Thoracic aorta (tissue), 2 donors: Measurements from ENCODE around the gene AP4M1. TPM values are rescaled to one million over a fixed set of nuclear protein-coding genes. Genes with fewer than 3 reads are reported as not detected.

Experiments used
- ATAC-seq: fragments of 150-250 bp; one replicate; pipeline ENCODE4 v1.8.0; 2017; ENCODE audit warnings: low read depth; ENCODE audit not compliant: insufficient number of reproducible peaks, low FRiP score
- DNase-seq: peaks from one replicate; pipeline ENCODE4 v3.0.0-alpha.2; 2020; ENCODE audit warnings: low spot score
- H3K27ac ChIP-seq, 2 donors: fragments of 200-600 bp; sonication (generic); 1 replicate in 1 of 2; 2 replicates in 1 of 2; pipeline ENCODE4 v1.5.1; 2016; ENCODE audit warnings: mild to moderate bottlenecking in 2 of 2, moderate library complexity in 2 of 2
- H3K27me3 ChIP-seq: fragments of 200-600 bp; sonication (generic); replicated peaks from 2 replicates; pipeline ENCODE4 v1.6.0; 2016; ENCODE audit warnings: mild to moderate bottlenecking; ENCODE audit not compliant: insufficient read depth
- H3K36me3 ChIP-seq: fragments of 200-600 bp; sonication (generic); one replicate; pipeline ENCODE4 v1.5.1; 2016
- H3K4me1 ChIP-seq, 2 donors: fragments of 200-600 bp; sonication (generic); 1 replicate in 1 of 2; 2 replicates in 1 of 2; pipeline versions ENCODE4 v1.5.1 to v1.6.0; 2016; ENCODE audit warnings: low read depth in 2 of 2, mild to moderate bottlenecking in 1 of 2; ENCODE audit not compliant: control insufficient read depth in 1 of 2
- H3K4me3 ChIP-seq: fragments of 200-600 bp; sonication (generic); 2 replicates; pipeline ENCODE4 v1.5.1; 2016; ENCODE audit warnings: mild to moderate bottlenecking
- H3K9me3 ChIP-seq: fragments of 200-600 bp; sonication (generic); 2 replicates; pipeline ENCODE4 v1.5.1; 2016
- total RNA-seq, 2 donors: library from RNA; depleted of rRNA; stranded (reverse); fragments of >200 nt; gene quantifications; one replicate each; pipeline versions ENCODE4 v1.1.0 to v1.2.3, GENCODE V29; 2016
- TF ChIP-seq, protein P1 (sequence below): fragments of 200-600 bp; sonication (generic); IDR thresholded peaks from one replicate; pipeline ENCODE4 v1.5.1; 2019; ENCODE audit warnings: antibody characterized with exemption

The AP4M1 gene
- total RNA-seq, 2 donors from 2014 or later = 22.3 to 23.8 TPM

DNA sequence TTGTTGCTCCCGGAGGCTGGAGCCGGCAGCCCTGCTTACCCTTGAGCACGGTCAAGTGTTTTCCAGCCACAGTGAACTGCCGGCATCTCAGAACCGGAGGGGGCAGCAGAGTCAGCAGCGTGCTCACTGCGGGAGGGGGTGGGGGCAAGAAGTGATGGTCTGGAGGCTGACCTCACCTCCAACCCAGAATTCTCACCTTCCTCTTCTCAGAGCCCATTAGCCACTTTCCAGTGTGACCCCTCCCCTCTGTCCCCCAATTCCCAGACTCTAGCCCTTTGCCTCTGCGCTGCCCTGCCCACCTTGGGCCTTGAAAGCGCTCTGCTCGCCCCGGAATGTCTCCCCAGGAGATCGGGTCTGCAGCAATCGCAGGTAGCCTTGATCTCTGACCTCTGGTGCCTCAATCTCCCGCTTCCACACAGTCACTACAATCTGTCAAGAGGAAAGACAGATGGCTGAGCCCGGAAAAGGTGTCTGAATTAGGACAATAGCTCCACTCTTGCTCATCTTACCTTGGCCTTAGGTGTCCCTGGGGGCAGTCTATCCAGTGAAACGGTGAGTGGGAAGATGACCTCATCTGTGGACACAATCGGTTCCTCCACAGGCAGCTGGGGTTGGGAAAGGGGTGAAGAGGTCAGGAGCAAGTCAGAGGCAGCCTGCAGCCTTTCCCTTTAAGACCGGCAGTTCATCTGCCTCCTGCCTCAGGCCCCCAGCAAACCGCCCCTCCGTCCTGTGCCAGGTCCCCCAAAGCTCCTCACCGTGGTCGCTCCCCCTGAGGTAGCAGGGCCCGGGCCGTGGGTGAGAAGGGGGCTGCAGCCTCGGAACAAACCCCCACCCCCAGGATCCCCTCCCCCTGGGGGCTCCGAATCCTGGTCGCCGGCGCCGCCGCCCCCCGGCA lies 56.1 kb downstream of the AP4M1 start:
- no peaks in the 10 kb centered on the region for H3K27me3 ChIP-seq
- DNase-seq = no peak
- TF ChIP-seq, protein P1, sequence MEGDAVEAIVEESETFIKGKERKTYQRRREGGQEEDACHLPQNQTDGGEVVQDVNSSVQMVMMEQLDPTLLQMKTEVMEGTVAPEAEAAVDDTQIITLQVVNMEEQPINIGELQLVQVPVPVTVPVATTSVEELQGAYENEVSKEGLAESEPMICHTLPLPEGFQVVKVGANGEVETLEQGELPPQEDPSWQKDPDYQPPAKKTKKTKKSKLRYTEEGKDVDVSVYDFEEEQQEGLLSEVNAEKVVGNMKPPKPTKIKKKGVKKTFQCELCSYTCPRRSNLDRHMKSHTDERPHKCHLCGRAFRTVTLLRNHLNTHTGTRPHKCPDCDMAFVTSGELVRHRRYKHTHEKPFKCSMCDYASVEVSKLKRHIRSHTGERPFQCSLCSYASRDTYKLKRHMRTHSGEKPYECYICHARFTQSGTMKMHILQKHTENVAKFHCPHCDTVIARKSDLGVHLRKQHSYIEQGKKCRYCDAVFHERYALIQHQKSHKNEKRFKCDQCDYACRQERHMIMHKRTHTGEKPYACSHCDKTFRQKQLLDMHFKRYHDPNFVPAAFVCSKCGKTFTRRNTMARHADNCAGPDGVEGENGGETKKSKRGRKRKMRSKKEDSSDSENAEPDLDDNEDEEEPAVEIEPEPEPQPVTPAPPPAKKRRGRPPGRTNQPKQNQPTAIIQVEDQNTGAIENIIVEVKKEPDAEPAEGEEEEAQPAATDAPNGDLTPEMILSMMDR = no peak
- ATAC-seq = peak; percentile 13
- no peaks in the 10 kb centered on the region for H3K9me3 ChIP-seq
- H3K4me3 ChIP-seq = peak overlapping the region; percentile 99
- H3K36me3 ChIP-seq = peaks cover 25% of the 10 kb centered on the region
- peak overlapping the region; percentile 72 to 82 for H3K27ac ChIP-seq
- peaks cover 15 to 17% of the 10 kb centered on the region in 2 donors for H3K4me1 ChIP-seq

Other genes starting within 250 kb of the AP4M1 start
- 1 to 10 TPM in 1 of 2 donors, under 1 TPM in 1; 0.41 to 2.9 TPM for gene OR2AE1, start 224.6 kb upstream of the AP4M1 start, total RNA-seq
- gene TRIM4, start 182.1 kb upstream of the AP4M1 start, total RNA-seq = 10 to 100 TPM; 35.2 to 42.5 TPM
- 1 to 10 TPM in 1 of 2 donors, not detected in 1; 2.6 TPM for gene GJC3, start 172.0 kb upstream of the AP4M1 start, total RNA-seq
- gene AZGP1, start 125.6 kb upstream of the AP4M1 start, total RNA-seq = 1 to 10 TPM in 1 of 2 donors, not detected in 1; 2.3 TPM
- 10 to 100 TPM; 25.6 to 42.5 TPM for gene ZKSCAN1, start 86.0 kb upstream of the AP4M1 start, total RNA-seq
- 10 to 100 TPM in 1 of 2 donors, 1 to 10 TPM in 1; 9.3 to 16.6 TPM for gene ZSCAN21, start 51.9 kb upstream of the AP4M1 start, total RNA-seq
- gene ZNF3, start 19.9 kb upstream of the AP4M1 start, total RNA-seq = 10 to 100 TPM; 15.2 to 29.6 TPM
- gene COPS6, start 12.7 kb upstream of the AP4M1 start, total RNA-seq = 10 to 100 TPM; 40.4 to 76.2 TPM
- 10 to 100 TPM; 17.6 to 23.6 TPM for gene MCM7, start 246 bp upstream of the AP4M1 start, total RNA-seq
- gene TAF6, start 17.7 kb downstream of the AP4M1 start, total RNA-seq = 10 to 100 TPM; 48.0 to 72.8 TPM
- gene CNPY4, start 18.0 kb downstream of the AP4M1 start, total RNA-seq = 10 to 100 TPM; 12.6 to 13.7 TPM
- gene MBLAC1, start 25.3 kb downstream of the AP4M1 start, total RNA-seq = 1 to 10 TPM in 1 of 2 donors, not detected in 1; 1.1 TPM
- gene LAMTOR4, start 47.3 kb downstream of the AP4M1 start, total RNA-seq = 100 to 1,000 TPM; 125 to 205 TPM
- 10 to 100 TPM; 14.0 to 18.0 TPM for gene TRAPPC14, start 57.1 kb downstream of the AP4M1 start, total RNA-seq
- gene GAL3ST4, start 67.0 kb downstream of the AP4M1 start, total RNA-seq = 10 to 100 TPM in 1 of 2 donors, 1 to 10 TPM in 1; 8.3 to 18.7 TPM
- gene GPC2, start 75.7 kb downstream of the AP4M1 start, total RNA-seq = 1 to 10 TPM; 1.8 to 5.0 TPM
- under 1 TPM; 0.56 to 0.95 TPM for gene STAG3, start 76.3 kb downstream of the AP4M1 start, total RNA-seq
- gene PVRIG, start 118.3 kb downstream of the AP4M1 start, total RNA-seq = under 1 TPM in 1 of 2 donors, not detected in 1; 0.78 TPM
- gene SPDYE3, start 206.1 kb downstream of the AP4M1 start, total RNA-seq = not detected